Activated naive CD4-positive, alpha-beta T cell treated with anti-CD3 and anti-CD28 coated beads, Interleukin-2, amount 50 U/mL, for 16 hours (primary cell): ENCODE data around the gene ADARB1.

Source experiments
- DNase-seq: peaks from one replicate; pipeline ENCODE4 v3.0.0-alpha.2; 2020

ADARB1 gene

DNA sequence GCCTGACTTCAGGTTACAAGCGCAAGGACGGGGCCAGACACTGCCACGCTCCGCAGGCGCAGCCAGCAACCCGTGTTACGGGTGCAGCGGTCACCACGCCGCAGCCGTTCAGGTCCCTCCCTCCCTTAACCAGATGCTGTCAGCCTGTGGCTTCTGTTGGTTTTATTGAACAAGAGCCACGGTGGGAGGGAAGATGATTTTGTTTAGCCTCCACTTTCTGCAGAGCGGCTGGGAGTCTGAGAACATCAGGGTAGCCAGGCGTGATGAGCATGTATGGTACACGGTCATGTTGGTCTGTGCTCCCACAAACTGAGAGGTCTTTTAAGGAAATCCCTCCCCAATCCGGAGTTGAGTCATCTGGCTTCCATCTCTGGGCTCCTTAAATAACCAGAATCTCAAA is 18.5 kb upstream of the ADARB1 start:
- DNase-seq, result no peak

DNA sequence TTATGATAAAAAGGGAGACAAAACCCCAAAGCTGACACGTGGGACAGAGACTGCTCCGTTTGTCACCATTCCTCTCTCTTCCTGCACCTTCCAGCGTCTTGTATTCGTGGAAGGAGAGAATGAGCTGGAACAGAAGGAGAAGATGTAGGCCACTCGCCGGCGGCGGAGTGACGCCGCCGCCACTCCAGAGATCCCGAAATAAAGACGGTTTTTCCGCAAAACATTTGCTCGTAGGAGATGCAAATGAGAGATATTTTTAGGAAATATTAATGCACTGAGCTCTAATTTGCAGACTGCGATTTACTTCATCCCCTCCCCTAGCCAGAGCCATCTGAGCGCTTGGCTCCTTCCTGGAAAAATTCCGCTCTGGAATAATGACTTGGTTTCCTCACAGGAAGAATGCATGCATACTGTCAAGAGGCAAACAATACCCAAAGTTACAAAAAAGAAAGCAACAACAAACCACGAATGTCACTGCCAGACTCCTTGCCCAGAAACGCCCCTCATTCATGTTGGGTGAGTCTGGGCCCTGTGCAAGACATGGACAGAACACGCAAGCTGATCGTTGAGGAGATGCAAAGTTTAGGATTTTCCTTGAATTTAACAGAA is 18.0 kb upstream of the ADARB1 start:
- no peak for DNase-seq

- DNase-seq, result no peak
These were observed 17.3 kb upstream of the ADARB1 start for GRCh38 chr21:45056917-45057560.

GRCh38 chr21:45057886-45058285 is 16.5 kb upstream of the ADARB1 start:
- no peak for DNase-seq

DNA sequence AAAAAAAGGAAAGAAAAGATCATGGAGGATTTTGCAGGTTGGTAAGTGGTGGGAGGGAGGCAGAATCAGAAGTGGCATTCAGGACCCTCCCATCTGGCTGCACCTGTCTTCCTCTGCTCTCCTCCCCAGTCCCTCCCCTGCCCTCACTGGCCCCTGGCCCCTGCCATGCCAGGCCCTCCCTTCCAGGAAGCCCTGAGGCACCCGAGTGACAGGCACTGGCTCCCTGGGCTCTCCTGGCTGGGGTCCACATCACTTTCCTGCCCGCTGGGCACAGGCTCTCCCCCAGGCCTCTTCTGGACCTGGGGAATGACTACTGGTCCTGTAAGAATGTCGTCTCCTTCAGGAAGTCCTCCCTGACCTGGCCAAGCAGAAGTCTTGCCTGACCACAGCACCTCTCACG is 15.3 kb upstream of the ADARB1 start:
- DNase-seq, result no peak

- no peak for DNase-seq
These were observed 14.3 kb upstream of the ADARB1 start for GRCh38 chr21:45060089-45060488.

GRCh38 chr21:45060675-45061311 is 13.6 kb upstream of the ADARB1 start:
- DNase-seq, result no peak

DNA sequence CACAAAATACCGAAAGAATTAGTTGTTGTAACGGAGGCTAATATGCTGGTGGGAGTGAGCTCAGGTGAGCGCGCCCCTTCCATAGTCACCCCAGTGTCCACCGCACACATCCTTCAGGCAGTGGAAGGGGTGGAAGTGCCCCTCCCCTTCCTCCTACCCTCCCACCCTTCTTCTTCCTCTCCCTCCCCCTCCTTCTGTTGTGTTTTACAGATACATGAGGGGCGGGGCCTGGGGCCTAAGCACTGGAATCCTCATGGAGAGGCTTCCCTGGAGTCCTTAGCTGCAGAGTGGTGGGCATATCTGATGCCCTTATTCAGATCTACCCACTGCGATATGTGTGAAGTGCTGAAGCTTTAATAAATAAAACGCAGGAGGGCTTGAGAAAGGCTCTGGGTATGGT is 10.3 kb upstream of the ADARB1 start:
- DNase-seq, result no peak

GRCh38 chr21:45064618-45065399 is 9.6 kb upstream of the ADARB1 start:
- DNase-seq, result no peak

GRCh38 chr21:45067462-45068285 is 6.7 kb upstream of the ADARB1 start:
- DNase-seq, result no peak

GRCh38 chr21:45069085-45069484 is 5.3 kb upstream of the ADARB1 start:
- DNase-seq, result no peak

GRCh38 chr21:45069711-45070110 is 4.7 kb upstream of the ADARB1 start:
- DNase-seq, result no peak

GRCh38 chr21:45071078-45071873 is 3.1 kb upstream of the ADARB1 start:
- DNase-seq, result no peak

DNA sequence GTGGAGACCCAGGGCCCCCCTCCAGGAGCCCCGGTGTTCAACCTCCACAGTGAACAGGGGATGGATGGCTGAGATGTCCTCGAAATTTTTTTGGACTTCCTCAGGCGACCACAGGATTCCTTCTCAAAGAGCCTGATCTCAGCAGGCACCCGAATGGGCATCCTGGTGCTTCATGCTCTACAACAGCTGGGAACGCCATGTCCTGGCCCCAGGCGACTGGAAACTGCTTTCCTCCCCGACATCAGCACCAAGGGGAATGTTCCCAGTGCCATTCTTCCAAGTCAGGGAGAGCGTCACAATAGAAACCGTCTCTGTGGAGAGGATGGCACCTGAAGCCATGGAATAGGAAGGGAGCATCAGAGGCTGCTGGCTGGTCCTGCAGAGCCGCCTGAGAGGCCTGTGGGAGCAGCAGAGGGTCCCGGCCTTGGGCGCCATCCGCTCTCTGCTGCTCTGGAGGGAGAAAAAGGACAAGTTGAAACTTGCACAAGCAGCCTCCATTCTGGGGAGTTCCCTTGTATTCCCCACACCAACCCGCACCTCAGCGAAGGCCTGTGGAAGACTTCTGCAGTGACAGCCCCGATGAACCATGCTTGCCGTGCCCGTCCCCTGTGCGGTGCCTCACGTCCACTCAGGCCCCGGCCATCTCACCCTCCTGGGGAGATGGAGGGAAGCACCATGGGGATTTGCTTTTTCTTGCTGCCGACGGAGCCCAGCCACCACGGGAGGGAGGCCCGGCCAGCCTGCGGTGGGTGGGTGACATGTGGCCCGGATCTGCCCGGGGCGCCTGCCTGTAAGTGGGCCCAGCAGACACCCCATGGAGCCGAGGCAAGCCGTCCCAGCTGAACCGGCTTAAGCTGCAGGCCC is 2.3 kb upstream of the ADARB1 start:
- DNase-seq, result no peak

GRCh38 chr21:45072738-45073300 is 1.6 kb upstream of the ADARB1 start:
- no peak for DNase-seq

GRCh38 chr21:45073301-45074047 is 906 bp upstream of the ADARB1 start:
- DNase-seq, result no peak

DNA sequence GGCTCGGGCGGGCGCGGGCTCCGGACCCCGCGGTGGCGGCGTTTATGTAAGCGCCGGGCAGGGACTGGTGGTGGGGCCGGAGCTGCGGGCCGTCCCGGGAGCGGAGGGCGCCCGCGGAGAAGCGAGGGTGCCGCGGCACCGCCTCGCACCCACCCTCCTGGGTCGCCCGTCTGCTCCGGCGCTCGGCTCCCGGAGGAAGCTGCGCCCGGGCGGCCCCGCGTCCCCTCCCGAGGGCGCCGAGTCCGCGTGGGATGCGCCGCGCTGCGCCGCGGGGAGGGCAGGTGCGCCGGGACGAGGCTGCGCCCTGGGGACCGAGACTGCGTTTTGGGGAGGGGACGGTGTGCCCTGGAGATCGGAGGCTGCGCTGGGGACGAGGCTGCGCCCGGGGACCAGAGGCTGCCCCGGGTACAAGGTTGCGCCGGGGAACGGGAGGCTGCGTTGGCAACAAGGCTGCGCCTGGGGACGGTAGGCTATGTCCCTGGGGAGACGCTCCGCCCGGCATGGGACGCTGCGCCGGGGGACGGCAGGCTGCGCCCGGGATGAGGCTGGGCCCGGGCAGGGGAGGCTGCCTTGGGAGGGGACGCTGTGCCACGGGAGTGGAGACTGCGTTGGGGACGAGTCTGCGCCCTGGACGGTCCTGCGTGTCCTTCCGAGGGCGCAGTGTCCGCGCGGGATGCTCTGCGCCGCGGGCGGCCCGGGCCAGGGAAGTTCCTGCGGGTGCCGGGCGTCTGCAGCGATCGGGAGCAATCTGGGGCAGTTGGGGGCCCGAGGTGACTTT is 627 bp downstream of the ADARB1 start:
- peak; percentile 48 for DNase-seq

DNA sequence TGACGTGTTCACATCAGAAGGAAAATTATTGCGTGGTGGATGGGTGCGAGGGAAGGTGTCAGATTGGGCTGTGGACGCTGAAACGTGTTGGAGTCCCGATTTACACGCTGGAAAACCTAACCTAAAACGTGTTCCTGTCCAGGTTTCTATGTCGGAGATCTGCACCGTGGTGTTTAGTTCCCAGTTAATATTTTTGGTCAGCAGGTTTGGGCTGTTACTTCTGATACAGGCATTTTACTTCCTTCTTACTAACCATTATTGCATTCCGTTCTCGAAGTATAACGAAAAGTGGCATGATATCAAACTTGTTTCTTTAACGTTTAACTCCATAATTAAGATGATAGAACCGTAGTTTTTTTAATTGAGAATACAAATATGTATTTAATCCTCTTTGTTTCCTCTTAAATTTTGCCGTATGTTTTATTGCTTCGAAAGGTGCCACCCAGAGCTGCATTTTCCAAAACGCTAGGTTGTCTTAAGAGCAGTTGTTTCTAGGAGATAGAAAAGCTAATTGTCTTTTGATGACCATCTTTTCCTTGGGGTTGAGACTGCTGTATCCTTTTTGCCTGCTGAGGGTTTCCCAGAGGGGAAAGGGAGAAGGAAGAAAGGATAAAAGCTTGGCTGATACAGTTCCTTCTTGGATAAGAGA is 1.3 kb downstream of the ADARB1 start:
- no peak for DNase-seq
